ENCODE measurements around the gene NFATC4.

Gene NFATC4

GRCh38 chr14:24377657-24378056, 9.7 kb downstream of the NFATC4 start:
- Histone ChIP-seq H3K79me2 (ENCODE audit: control insufficient read depth, insufficient read depth, low read length, poor library complexity) (no peaks in the 10 kb centered on the region), H2AFZ (ENCODE audit: insufficient read depth, low read length, poor library complexity) (no peak overlapping the region), H3K27ac (ENCODE audit: low read depth, low read length) (no peak overlapping the region), H3K4ac (ENCODE audit: low read depth, low read length) (no peak overlapping the region), H3K4me1 (ENCODE audit: control insufficient read depth in 1 of 2, insufficient read depth in 2 of 2, low read length in 2 of 2) (no peaks in the 10 kb centered on the region), H3K4me3 (ENCODE audit: low read depth, low read length) (no peak overlapping the region), H3K9me3 (ENCODE audit: insufficient read depth, low read depth, low read length) (peaks cover 1% of the 10 kb centered on the region), H3K14ac (ENCODE audit: low read length) (no peak overlapping the region), H3K18ac (ENCODE audit: low read length) (no peak overlapping the region), H3K9ac (ENCODE audit: low read length) (no peak overlapping the region), H3K27me3 (ENCODE audit: insufficient read depth, low read length) (no peaks in the 10 kb centered on the region), H3K23ac (ENCODE audit: low read length) (no peak overlapping the region), H3K4me2 (ENCODE audit: low read length) (no peak overlapping the region), H2AK5ac (ENCODE audit: low read length) (no peak overlapping the region), H2BK12ac (ENCODE audit: low read length) (no peak overlapping the region), H4K8ac (ENCODE audit: low read depth, low read length) (no peak overlapping the region), H4K91ac (ENCODE audit: low read depth, low read length) (no peak overlapping the region), H4K12ac (ENCODE audit: low read depth, low read length) (no peak overlapping the region), H3K36me3 (ENCODE audit: control insufficient read depth in 1 of 2, insufficient read depth in 2 of 2, low read length in 2 of 2) (peaks cover 35 to 43% of the 10 kb centered on the region in 2 experiments), H2BK5ac (ENCODE audit: low read depth, low read length, poor library complexity) (no peak overlapping the region), H2BK120ac (ENCODE audit: insufficient read depth, low read length, poor library complexity) (no peak overlapping the region), H3K79me1 (ENCODE audit: low read length) (no peaks in the 10 kb centered on the region)
- WGBS (ENCODE audit: extremely low coverage, insufficient coverage, insufficient read length): no CpG with 5 or more reads among the region's 2 CpGs
- no peak for DNase-seq

- Histone ChIP-seq H4K8ac (ENCODE audit: low read depth, low read length) (no peak overlapping the region), H2BK12ac (ENCODE audit: low read length) (no peak overlapping the region), H3K18ac (ENCODE audit: low read length) (no peak overlapping the region), H2AFZ (ENCODE audit: insufficient read depth, low read length, poor library complexity) (no peak overlapping the region), H4K12ac (ENCODE audit: low read depth, low read length) (no peak overlapping the region), H3K27ac (ENCODE audit: low read depth, low read length) (no peak overlapping the region), H3K9me3 (ENCODE audit: insufficient read depth, low read depth, low read length) (no peaks in the 10 kb centered on the region), H2BK120ac (ENCODE audit: insufficient read depth, low read length, poor library complexity) (no peak overlapping the region), H3K4me3 (ENCODE audit: low read depth, low read length) (no peak overlapping the region), H3K79me2 (ENCODE audit: control insufficient read depth, insufficient read depth, low read length, poor library complexity) (no peaks in the 10 kb centered on the region), H3K36me3 (ENCODE audit: control insufficient read depth in 1 of 2, insufficient read depth in 2 of 2, low read length in 2 of 2) (peaks cover 30 to 37% of the 10 kb centered on the region in 2 experiments), H2AK5ac (ENCODE audit: low read length) (no peak overlapping the region), H3K14ac (ENCODE audit: low read length) (no peak overlapping the region), H2BK5ac (ENCODE audit: low read depth, low read length, poor library complexity) (no peak overlapping the region), H3K27me3 (ENCODE audit: insufficient read depth, low read length) (no peaks in the 10 kb centered on the region), H3K23ac (ENCODE audit: low read length) (no peak overlapping the region), H3K4me2 (ENCODE audit: low read length) (no peak overlapping the region), H4K91ac (ENCODE audit: low read depth, low read length) (no peak overlapping the region), H3K4ac (ENCODE audit: low read depth, low read length) (no peak overlapping the region), H3K79me1 (ENCODE audit: low read length) (no peaks in the 10 kb centered on the region), H3K9ac (ENCODE audit: low read length) (no peak overlapping the region), H3K4me1 (ENCODE audit: control insufficient read depth in 1 of 2, insufficient read depth in 2 of 2, low read length in 2 of 2) (no peaks in the 10 kb centered on the region)
- WGBS (ENCODE audit: extremely low coverage, insufficient coverage, insufficient read length): no CpG with 5 or more reads among the region's 3 CpGs
- no peak for DNase-seq
Measured at GRCh38 chr14:24378327-24378726, 10.3 kb downstream of the NFATC4 start.

- H4K91ac ChIP-seq (ENCODE audit: low read depth, low read length): no peak overlapping the region
- no peak overlapping the region for H2BK120ac ChIP-seq (ENCODE audit: insufficient read depth, low read length, poor library complexity)
- H3K79me1 ChIP-seq (ENCODE audit: low read length): no peaks in the 10 kb centered on the region
- H3K23ac ChIP-seq (ENCODE audit: low read length): no peak overlapping the region
- no peak overlapping the region for H3K4me2 ChIP-seq (ENCODE audit: low read length)
- no peak overlapping the region for H3K9ac ChIP-seq (ENCODE audit: low read length)
- H3K27me3 ChIP-seq (ENCODE audit: insufficient read depth, low read length): no peaks in the 10 kb centered on the region
- H4K12ac ChIP-seq (ENCODE audit: low read depth, low read length): no peak overlapping the region
- H3K36me3 ChIP-seq (ENCODE audit: control insufficient read depth in 1 of 2, insufficient read depth in 2 of 2, low read length in 2 of 2): peaks cover 20 to 28% of the 10 kb centered on the region in 2 experiments
- no peak overlapping the region for H3K4ac ChIP-seq (ENCODE audit: low read depth, low read length)
- no peaks in the 10 kb centered on the region for H3K4me1 ChIP-seq (ENCODE audit: control insufficient read depth in 1 of 2, insufficient read depth in 2 of 2, low read length in 2 of 2)
- WGBS (ENCODE audit: extremely low coverage, insufficient coverage, insufficient read length): no CpG with 5 or more reads among the region's 7 CpGs
- no peak overlapping the region for H2AK5ac ChIP-seq (ENCODE audit: low read length)
- H4K8ac ChIP-seq (ENCODE audit: low read depth, low read length): no peak overlapping the region
- H3K9me3 ChIP-seq (ENCODE audit: insufficient read depth, low read depth, low read length): no peaks in the 10 kb centered on the region
- H3K18ac ChIP-seq (ENCODE audit: low read length): no peak overlapping the region
- H2AFZ ChIP-seq (ENCODE audit: insufficient read depth, low read length, poor library complexity): no peak overlapping the region
- H3K4me3 ChIP-seq (ENCODE audit: low read depth, low read length): no peak overlapping the region
- DNase-seq: no peak
- no peak overlapping the region for H3K14ac ChIP-seq (ENCODE audit: low read length)
- H3K27ac ChIP-seq (ENCODE audit: low read depth, low read length): no peak overlapping the region
- no peak overlapping the region for H2BK12ac ChIP-seq (ENCODE audit: low read length)
- H2BK5ac ChIP-seq (ENCODE audit: low read depth, low read length, poor library complexity): no peak overlapping the region
- H3K79me2 ChIP-seq (ENCODE audit: control insufficient read depth, insufficient read depth, low read length, poor library complexity): no peaks in the 10 kb centered on the region
Measured at GRCh38 chr14:24378981-24379906, 11.3 kb downstream of the NFATC4 start.

GRCh38 chr14:24379907-24380730, 12.1 kb downstream of the NFATC4 start:
- H4K91ac ChIP-seq (ENCODE audit: low read depth, low read length): no peak overlapping the region
- H3K9me3 ChIP-seq (ENCODE audit: insufficient read depth, low read depth, low read length): no peaks in the 10 kb centered on the region
- no peak overlapping the region for H2BK12ac ChIP-seq (ENCODE audit: low read length)
- H3K23ac ChIP-seq (ENCODE audit: low read length): no peak overlapping the region
- no peak overlapping the region for H3K9ac ChIP-seq (ENCODE audit: low read length)
- no peak overlapping the region for H3K4ac ChIP-seq (ENCODE audit: low read depth, low read length)
- no peak overlapping the region for H3K4me3 ChIP-seq (ENCODE audit: low read depth, low read length)
- no peak overlapping the region for H4K8ac ChIP-seq (ENCODE audit: low read depth, low read length)
- H3K27ac ChIP-seq (ENCODE audit: low read depth, low read length): no peak overlapping the region
- no peak overlapping the region for H2AFZ ChIP-seq (ENCODE audit: insufficient read depth, low read length, poor library complexity)
- H3K79me1 ChIP-seq (ENCODE audit: low read length): no peaks in the 10 kb centered on the region
- no peaks in the 10 kb centered on the region for H3K79me2 ChIP-seq (ENCODE audit: control insufficient read depth, insufficient read depth, low read length, poor library complexity)
- no peak for DNase-seq
- no peaks in the 10 kb centered on the region for H3K4me1 ChIP-seq (ENCODE audit: control insufficient read depth in 1 of 2, insufficient read depth in 2 of 2, low read length in 2 of 2)
- WGBS (ENCODE audit: extremely low coverage, insufficient coverage, insufficient read length): no CpG with 5 or more reads among the region's 15 CpGs
- H3K27me3 ChIP-seq (ENCODE audit: insufficient read depth, low read length): no peaks in the 10 kb centered on the region
- peaks cover 20 to 23% of the 10 kb centered on the region in 2 experiments for H3K36me3 ChIP-seq (ENCODE audit: control insufficient read depth in 1 of 2, insufficient read depth in 2 of 2, low read length in 2 of 2)
- no peak overlapping the region for H2BK5ac ChIP-seq (ENCODE audit: low read depth, low read length, poor library complexity)
- no peak overlapping the region for H3K14ac ChIP-seq (ENCODE audit: low read length)
- H3K4me2 ChIP-seq (ENCODE audit: low read length): no peak overlapping the region
- no peak overlapping the region for H4K12ac ChIP-seq (ENCODE audit: low read depth, low read length)
- H3K18ac ChIP-seq (ENCODE audit: low read length): no peak overlapping the region
- H2AK5ac ChIP-seq (ENCODE audit: low read length): no peak overlapping the region
- H2BK120ac ChIP-seq (ENCODE audit: insufficient read depth, low read length, poor library complexity): no peak overlapping the region
